22Rv1 (cell line): ENCODE data around the gene DOK6.

ENCODE experiments used
- H3K27ac ChIP-seq: fragments of 450-650 bp; 2 replicates; pipeline ENCODE4 v1.5.1; 2017
- CTCF ChIP-seq: fragments of 450-650 bp; IDR thresholded peaks from 2 replicates; pipeline ENCODE4 v1.5.1; 2017; ENCODE audit warnings: mild to moderate bottlenecking
- ZFX ChIP-seq: fragments of 450-650 bp; IDR thresholded peaks from 2 replicates; pipeline ENCODE4 v1.6.1; 2017; ENCODE audit warnings: antibody characterized with exemption, borderline replicate concordance

Gene DOK6

GRCh38 chr18:69655816-69656215 is 255.1 kb downstream of the DOK6 start:
- TF ChIP-seq ZFX (no peak), CTCF (no peak)

GRCh38 chr18:69658103-69658502 is 257.4 kb downstream of the DOK6 start:
- TF ChIP-seq ZFX, result no peak
- TF ChIP-seq CTCF, result no peak
- H3K27ac ChIP-seq, result peak overlapping the region; percentile 70

More at GRCh38 chr18:69655816-69656215, 255.1 kb downstream of the DOK6 start:
- no peak overlapping the region for H3K27ac ChIP-seq

- TF ChIP-seq CTCF, result no peak
- TF ChIP-seq ZFX, result no peak
- H3K27ac ChIP-seq, result peak overlapping the region; percentile 70
Observed at GRCh38 chr18:69658685-69659084, 258.0 kb downstream of the DOK6 start.

- TF ChIP-seq CTCF, result no peak
- TF ChIP-seq ZFX, result no peak
- peak overlapping the region; percentile 70 for H3K27ac ChIP-seq
Observed at GRCh38 chr18:69659142-69659651, 258.5 kb downstream of the DOK6 start.

GRCh38 chr18:69662090-69662489 is 261.4 kb downstream of the DOK6 start:
- H3K27ac ChIP-seq, result peak overlapping the region; percentile 16; the same call in 1 of the 2 replicates

- TF ChIP-seq CTCF (no peak), ZFX (no peak)
- no peak overlapping the region for H3K27ac ChIP-seq
Observed at GRCh38 chr18:69664399-69664798, 263.7 kb downstream of the DOK6 start.

GRCh38 chr18:69674292-69674877 is 273.7 kb downstream of the DOK6 start:
- H3K27ac ChIP-seq, result no peak overlapping the region

More at GRCh38 chr18:69674292-69674877, 273.7 kb downstream of the DOK6 start:
- no peak for TF ChIP-seq ZFX
- TF ChIP-seq CTCF, result no peak
